Measurements from ENCODE around the gene TBX2.

Gene TBX2

DNA sequence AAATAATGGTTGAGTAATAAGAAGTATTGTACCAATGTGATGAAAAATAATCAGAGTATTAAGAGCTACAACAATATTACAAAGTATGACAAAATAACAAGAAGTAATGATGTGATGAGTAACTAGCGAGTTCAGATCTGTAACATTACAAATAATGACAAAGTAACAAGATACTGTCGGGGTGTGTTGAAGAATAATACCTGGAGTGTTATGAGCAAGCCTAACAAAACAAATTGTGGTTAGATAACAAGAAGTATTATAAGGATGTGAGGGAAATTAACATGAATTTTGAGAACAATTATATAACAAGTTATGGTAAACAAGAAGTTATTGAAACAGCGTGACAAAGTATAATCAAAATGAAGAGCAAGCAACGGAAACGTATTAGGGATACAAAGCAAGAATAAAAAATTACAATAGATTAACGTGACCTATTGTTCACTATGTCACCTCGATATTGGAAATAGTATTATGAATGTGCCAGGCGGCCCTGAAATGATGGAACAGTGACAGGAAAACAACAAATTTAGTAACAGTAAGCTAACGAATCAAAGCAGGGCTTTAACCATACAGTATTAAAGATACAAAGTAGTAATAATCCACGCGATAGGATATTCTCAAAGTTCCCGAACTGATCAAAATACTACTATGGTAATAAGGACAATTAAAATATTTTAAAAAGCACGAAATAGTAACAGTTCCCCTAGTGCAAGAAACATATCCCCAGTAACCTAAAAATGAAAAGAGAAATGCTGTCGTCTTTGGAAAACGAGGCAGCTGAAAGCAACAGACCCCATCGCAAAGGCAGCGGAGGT is 54.1 kb downstream of the TBX2 start:
- no peak for DNase-seq (ENCODE audit: low read depth in 2 of 2)

DNA sequence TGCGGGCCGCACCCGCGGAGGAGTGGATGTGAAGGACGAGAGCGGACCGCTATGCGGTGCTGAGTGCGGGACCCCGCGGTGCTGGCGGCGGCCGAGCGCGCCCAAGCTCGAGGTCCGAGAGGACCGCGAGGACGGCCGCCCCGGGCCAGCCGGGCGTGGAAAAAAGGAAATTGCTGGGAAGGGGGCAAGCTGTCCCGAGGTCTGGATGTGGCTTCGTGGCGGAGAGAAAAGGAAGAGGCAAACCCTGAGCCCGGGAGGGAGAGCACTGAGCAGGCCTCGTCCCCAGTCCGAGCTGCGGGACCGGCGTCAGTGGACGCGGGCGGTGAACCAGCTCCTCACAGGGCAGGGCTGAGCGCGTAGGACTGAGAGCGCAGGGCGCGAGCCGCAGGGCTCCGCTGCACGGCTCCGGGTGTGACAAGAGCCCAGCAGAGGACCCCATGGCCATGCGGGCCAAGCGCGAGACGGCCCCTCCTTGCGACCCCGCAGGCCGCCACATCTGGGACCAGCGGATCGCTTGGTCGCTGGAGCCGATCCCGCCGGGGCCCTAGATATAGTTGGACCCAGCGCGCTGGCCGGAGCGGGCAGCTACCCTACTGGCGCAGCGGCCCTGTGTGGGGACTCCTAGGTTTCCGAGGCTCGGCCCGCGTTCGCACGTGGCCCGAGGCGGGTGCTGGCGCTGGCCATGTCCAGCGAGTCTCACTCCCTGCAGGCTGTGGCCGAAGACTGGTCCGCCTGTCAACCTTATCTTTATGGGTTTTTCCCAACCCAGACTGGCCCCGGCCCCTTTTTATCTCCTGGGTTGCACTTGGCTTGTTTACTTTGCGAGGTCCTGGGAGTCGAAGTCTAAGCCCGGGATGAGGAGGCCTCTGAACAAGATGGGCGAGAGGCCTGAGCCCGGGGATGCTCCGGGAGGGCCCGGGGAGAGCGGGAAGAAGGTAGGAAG is 55.0 kb downstream of the TBX2 start:
- no peak for DNase-seq (ENCODE audit: low read depth in 2 of 2)

DNA sequence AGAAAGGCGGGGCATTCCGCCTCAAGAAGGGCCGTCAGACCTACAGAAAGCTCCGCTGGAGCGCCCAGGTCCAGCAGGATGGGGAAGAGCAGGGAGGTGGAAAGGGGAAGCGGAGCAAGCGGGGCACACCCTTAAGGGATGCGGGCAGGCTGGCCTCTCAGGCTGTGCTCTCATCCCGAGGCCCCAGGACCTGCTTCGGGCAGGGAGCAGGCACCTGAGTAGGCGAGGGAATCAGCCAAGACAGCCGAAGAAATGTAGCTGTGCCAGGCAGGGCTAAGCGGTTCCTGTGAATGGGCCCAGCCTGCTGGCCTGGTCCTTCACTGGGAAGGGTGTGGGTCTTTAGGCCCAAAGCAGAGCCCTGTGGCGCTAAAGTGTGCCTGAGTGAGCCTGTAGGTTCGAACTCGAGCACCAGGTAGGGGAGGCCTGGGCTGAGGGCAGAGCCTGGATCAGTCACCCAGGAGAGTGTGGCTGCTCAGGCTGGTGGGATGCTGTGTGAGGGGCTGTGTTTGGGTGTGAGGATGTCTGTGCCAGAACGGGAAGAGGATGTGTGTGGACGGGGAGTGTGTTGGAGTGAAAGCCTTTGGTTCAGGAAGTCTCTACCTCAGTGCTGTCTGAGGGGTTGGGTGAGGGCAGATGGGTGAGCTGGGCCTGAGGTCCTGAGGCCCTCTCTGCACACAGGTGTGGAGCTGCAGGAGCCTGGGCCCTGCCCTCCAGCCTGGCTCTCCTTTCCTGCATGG is 55.8 kb downstream of the TBX2 start:
- DNase-seq (ENCODE audit: low read depth in 2 of 2), result no peak

DNA sequence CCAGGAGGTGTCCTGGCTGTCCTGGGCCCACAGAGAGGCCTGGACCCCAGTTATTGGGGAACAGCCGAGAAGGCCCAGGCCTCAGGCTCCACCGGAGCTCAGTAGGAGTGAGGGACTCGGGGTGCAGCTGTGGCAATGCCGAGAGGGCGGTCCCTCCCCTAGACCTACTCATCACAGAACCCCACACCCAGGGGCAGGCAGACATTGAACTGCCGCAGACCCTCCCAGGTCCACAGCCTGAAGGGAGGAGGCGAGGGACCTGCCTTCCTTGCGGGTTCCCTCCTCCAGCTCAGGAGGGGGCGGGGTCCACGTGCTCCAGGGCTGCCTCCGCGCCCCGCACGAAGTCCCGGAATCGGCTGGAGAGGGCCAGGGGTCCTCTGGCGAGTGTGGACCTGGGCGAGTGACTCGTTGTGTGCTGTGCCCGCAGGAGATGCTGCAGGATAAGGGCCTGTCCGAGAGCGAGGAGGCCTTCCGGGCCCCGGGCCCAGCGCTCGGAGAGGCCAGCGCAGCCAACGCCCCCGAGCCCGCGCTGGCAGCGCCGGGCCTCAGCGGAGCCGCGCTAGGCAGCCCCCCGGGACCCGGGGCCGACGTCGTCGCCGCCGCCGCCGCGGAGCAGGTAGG is 56.5 kb downstream of the TBX2 start:
- DNase-seq (ENCODE audit: low read depth in 2 of 2), result no peak

DNA sequence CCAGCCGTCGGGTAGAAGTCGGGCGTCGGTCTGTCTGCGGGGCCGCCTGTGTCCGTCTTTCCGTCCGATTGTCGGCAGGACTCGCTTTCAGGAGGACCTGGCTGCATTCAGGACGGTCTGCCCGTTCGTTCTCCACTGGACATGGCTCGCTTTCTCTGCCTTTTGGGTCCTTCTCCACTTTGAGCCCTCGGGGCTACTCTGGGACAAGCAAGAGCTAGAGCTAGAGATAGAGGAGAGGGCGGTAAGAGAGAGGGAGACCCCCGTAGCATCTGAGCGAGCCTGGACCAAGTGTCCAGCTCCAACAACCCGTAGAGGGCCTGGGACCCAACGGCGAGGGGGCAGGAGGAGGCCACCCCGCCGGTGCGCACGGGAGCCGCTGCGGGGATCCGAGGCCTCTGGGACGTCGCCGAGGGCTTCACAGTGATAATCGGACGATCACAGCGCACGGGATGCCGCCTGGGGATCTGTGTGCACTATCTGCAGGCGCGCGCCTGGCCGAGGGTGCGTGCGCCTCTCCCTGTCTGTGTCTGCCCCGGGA is 57.1 kb downstream of the TBX2 start:
- DNase-seq (ENCODE audit: low read depth in 2 of 2), result no peak

DNA sequence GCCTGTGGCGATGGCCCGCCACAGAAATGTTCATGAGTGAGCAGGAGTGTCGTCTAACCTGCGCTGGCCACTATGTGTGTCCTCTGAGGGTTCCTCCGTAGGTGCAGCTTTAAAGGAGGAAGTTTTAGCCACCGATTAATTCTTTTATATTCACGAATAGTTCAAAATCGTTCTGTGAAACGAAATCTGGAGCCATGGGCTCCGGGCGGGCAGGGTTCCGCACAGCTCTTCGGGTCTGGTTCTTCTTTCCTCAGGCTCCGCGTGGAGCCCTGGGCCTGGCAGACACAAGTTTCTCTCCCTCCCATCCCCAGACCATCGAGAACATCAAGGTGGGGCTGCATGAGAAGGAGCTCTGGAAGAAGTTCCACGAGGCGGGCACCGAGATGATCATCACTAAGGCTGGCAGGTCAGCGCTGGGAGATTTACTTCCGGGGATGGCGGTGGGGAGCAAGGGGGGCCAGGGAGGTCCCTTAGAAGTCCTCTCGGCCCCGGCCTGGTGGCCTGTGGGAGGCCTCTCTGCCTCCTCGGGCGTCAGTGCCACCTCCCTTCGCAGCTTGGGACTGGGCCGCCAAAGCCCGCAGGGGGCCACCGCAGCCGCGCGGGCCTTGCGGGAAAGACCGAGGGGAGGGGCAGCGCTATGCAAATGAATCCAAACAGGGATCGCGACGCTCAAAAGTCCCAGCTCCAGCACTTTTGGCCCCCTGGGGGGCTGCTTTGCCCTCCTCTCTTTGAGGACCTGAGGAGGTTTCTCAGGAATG is 57.8 kb downstream of the TBX2 start:
- no peak for DNase-seq (ENCODE audit: low read depth in 2 of 2)

DNA sequence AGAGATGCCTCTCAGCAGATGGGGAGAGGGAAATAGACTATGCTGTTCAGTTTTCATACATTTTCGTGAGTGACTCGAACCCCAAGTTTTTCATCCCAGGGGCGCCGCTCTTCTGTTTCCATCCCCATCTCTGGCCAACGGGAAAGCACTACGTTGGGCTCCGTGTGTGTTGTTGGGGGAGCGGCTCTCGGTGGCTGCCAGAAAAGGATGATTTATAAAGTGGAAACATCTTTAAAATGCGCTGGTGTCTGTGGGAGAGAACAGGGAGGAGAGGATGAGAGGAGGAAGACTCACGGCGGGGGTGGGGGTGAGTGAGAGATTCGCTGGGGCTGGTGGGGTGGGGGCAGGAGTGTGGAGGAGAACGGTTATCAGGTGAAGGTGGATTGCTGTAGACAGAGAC is 58.4 kb downstream of the TBX2 start:
- DNase-seq (ENCODE audit: low read depth in 2 of 2), result no peak

DNA sequence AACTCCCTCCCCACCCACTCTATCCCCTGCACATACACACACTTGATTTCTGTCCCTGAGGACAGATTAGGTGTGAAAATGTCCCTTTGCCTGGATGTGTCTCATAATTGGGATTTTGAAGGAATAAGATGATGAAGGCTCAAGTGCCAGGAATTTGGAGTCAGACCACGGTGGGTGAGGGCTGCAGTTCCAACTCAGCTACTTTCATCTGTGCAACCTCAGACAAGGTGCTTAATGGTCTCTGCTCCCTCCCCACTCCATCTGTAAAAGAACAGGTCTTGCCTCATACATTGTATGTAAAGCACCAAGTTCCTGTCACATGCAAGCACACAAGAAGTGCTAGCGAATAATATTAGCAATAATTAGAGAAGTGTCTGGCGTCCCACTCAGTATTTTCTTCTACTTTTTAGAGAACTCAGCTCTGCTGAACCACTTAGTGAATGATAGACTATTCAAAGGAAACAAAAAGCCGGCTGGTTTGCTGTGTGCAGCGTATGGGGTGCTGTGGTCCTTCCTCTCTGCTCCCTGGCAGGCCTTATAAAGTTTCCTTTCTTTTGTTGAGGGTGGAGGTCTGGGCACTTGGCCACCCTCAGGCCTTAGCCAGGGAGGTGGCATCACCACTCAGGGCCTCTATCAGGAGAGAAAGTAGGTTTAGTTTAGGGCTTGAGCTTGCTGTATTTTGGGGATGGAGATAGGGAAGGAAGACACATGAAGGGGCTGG is 58.9 kb downstream of the TBX2 start:
- DNase-seq (ENCODE audit: low read depth in 2 of 2), result no peak
